Kasumi-1 (cell line): ENCODE results near the gene CDK5RAP2.
A peak's percentile ranks its signal among the peaks of the same experiment; 100 is the strongest.

Source experiments
- DNase-seq, 2 experiments: peaks; one replicate each; lab custom pipeline; 2025; lab: John Stamatoyannopoulos, UW

The CDK5RAP2 gene

GRCh38 chr9:120438111-120438510, 141.9 kb downstream of the CDK5RAP2 start:
- DNase-seq, result no peak

- DNase-seq, result no peak
Observed at GRCh38 chr9:120436983-120437475, 142.9 kb downstream of the CDK5RAP2 start.

- no peak for DNase-seq
Observed at GRCh38 chr9:120436446-120436845, 143.5 kb downstream of the CDK5RAP2 start.

- DNase-seq, result no peak
Observed at GRCh38 chr9:120435091-120435490, 144.9 kb downstream of the CDK5RAP2 start.

GRCh38 chr9:120434532-120434931, 145.4 kb downstream of the CDK5RAP2 start:
- no peak for DNase-seq

GRCh38 chr9:120433701-120434100, 146.3 kb downstream of the CDK5RAP2 start:
- DNase-seq, result no peak

GRCh38 chr9:120432600-120432999, 147.4 kb downstream of the CDK5RAP2 start:
- no peak for DNase-seq

- peak in 1 of 2 experiments; percentile 16 for DNase-seq
Observed at GRCh38 chr9:120431268-120431667, 148.7 kb downstream of the CDK5RAP2 start.

GRCh38 chr9:120424248-120424647, 155.7 kb downstream of the CDK5RAP2 start:
- no peak for DNase-seq

GRCh38 chr9:120423812-120424211, 156.2 kb downstream of the CDK5RAP2 start:
- no peak for DNase-seq

GRCh38 chr9:120421977-120422376, 158.0 kb downstream of the CDK5RAP2 start:
- DNase-seq, result no peak

- DNase-seq, result no peak
Observed at GRCh38 chr9:120418315-120418714, 161.7 kb downstream of the CDK5RAP2 start.

GRCh38 chr9:120416781-120417427, 163.1 kb downstream of the CDK5RAP2 start:
- DNase-seq, result no peak

GRCh38 chr9:120413121-120414048, 166.6 kb downstream of the CDK5RAP2 start:
- no peak for DNase-seq

GRCh38 chr9:120412425-120412951, 167.5 kb downstream of the CDK5RAP2 start:
- no peak for DNase-seq

- no peak for DNase-seq
Observed at GRCh38 chr9:120411862-120412424, 168.0 kb downstream of the CDK5RAP2 start.

- no peak for DNase-seq
Observed at GRCh38 chr9:120410925-120411501, 169.0 kb downstream of the CDK5RAP2 start.

- no peak for DNase-seq
Observed at GRCh38 chr9:120408680-120409258, 171.2 kb downstream of the CDK5RAP2 start.

GRCh38 chr9:120405860-120406259, 174.1 kb downstream of the CDK5RAP2 start:
- no peak for DNase-seq

GRCh38 chr9:120405134-120405533, 174.8 kb downstream of the CDK5RAP2 start:
- DNase-seq, result no peak

GRCh38 chr9:120403543-120403856, 176.5 kb downstream of the CDK5RAP2 start:
- DNase-seq, result no peak
